Immature natural killer cell (primary cell): ENCODE measurements around the gene GLIS2. TPM values are rescaled to one million over a fixed set of nuclear protein-coding genes. Genes with fewer than 3 reads are reported as not detected.

Experiments used
- DNase-seq, 3 donors: peaks; one replicate each; pipeline ENCODE4 v3.0.0; 2022; ENCODE audit warnings: mixed read lengths in 1 of 3
- H3K27ac Mint-ChIP-seq, 6 donors: one replicate each; pipeline ENCODE4 v1.8.0; 2020; ENCODE audit warnings: mixed read lengths in 6 of 6, mild to moderate bottlenecking in 5 of 6, inconsistent platforms in 4 of 6, moderate library complexity in 3 of 6
- H3K27me3 Mint-ChIP-seq, 3 donors: one replicate each; pipeline ENCODE4 v1.8.0; 2020 to 2021; ENCODE audit warnings: low read depth in 3 of 3, mild to moderate bottlenecking in 3 of 3, mixed read lengths in 3 of 3, moderate library complexity in 3 of 3, inconsistent platforms in 1 of 3
- H3K36me3 Mint-ChIP-seq, 3 donors: one replicate each; pipeline ENCODE4 v1.8.0; 2020; ENCODE audit warnings: mixed read lengths in 3 of 3, inconsistent platforms in 2 of 3, mild to moderate bottlenecking in 2 of 3
- H3K4me1 Mint-ChIP-seq, 2 donors: one replicate each; pipeline ENCODE4 v1.8.0; 2020; ENCODE audit warnings: inconsistent platforms in 2 of 2, mild to moderate bottlenecking in 2 of 2, mixed read lengths in 2 of 2, moderate library complexity in 1 of 2
- H3K4me3 Mint-ChIP-seq, 5 donors: one replicate each; pipeline ENCODE4 v1.8.0; 2020; ENCODE audit warnings: mild to moderate bottlenecking in 5 of 5, mixed read lengths in 5 of 5, inconsistent platforms in 3 of 5, moderate library complexity in 3 of 5
- H3K9me3 Mint-ChIP-seq, 6 donors: one replicate each; pipeline ENCODE4 v1.8.0; 2020; ENCODE audit warnings: mild to moderate bottlenecking in 6 of 6, mixed read lengths in 6 of 6, inconsistent platforms in 4 of 6, moderate library complexity in 3 of 6
- polyA plus RNA-seq, 3 donors: library from polyadenylated mRNA; unstranded; fragments of 300-500 nt; fragmentation: Illumina TruSeq; gene quantifications; one replicate each; pipeline ENCODE4 v1.2.3, GENCODE V29; 2021

The GLIS2 gene
- polyA plus RNA-seq, 3 donors from 2014 or later, result not detected

DNA sequence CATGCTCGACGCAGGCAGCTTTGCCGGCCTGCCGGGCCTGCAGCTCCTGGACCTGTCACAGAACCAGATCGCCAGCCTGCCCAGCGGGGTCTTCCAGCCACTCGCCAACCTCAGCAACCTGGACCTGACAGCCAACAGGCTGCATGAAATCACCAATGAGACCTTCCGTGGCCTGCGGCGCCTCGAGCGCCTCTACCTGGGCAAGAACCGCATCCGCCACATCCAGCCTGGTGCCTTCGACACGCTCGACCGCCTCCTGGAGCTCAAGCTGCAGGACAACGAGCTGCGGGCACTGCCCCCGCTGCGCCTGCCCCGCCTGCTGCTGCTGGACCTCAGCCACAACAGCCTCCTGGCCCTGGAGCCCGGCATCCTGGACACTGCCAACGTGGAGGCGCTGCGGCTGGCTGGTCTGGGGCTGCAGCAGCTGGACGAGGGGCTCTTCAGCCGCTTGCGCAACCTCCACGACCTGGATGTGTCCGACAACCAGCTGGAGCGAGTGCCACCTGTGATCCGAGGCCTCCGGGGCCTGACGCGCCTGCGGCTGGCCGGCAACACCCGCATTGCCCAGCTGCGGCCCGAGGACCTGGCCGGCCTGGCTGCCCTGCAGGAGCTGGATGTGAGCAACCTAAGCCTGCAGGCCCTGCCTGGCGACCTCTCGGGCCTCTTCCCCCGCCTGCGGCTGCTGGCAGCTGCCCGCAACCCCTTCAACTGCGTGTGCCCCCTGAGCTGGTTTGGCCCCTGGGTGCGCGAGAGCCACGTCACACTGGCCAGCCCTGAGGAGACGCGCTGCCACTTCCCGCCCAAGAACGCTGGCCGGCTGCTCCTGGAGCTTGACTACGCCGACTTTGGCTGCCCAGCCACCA is 65.4 kb downstream of the GLIS2 start:
- Mint-ChIP-seq H3K27me3 (peaks cover 3 to 42% (median 5%) of the 10 kb centered on the region in 3 donors), H3K27ac (no peak overlapping the region), H3K36me3 (peaks cover 0 to 4% (median 4%) of the 10 kb centered on the region in 3 donors), H3K4me3 (no peak overlapping the region), H3K9me3 (peaks cover 0 to 2% (median 0%) of the 10 kb centered on the region in 6 donors), H3K4me1 (peaks cover 0 to 4% of the 10 kb centered on the region in 2 donors)
- no peak for DNase-seq

DNA sequence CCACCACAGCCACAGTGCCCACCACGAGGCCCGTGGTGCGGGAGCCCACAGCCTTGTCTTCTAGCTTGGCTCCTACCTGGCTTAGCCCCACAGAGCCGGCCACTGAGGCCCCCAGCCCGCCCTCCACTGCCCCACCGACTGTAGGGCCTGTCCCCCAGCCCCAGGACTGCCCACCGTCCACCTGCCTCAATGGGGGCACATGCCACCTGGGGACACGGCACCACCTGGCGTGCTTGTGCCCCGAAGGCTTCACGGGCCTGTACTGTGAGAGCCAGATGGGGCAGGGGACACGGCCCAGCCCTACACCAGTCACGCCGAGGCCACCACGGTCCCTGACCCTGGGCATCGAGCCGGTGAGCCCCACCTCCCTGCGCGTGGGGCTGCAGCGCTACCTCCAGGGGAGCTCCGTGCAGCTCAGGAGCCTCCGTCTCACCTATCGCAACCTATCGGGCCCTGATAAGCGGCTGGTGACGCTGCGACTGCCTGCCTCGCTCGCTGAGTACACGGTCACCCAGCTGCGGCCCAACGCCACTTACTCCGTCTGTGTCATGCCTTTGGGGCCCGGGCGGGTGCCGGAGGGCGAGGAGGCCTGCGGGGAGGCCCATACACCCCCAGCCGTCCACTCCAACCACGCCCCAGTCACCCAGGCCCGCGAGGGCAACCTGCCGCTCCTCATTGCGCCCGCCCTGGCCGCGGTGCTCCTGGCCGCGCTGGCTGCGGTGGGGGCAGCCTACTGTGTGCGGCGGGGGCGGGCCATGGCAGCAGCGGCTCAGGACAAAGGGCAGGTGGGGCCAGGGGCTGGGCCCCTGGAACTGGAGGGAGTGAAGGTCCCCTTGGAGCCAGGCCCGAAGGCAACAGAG is 66.3 kb downstream of the GLIS2 start:
- Mint-ChIP-seq H3K4me3 (no peak overlapping the region), H3K9me3 (peaks cover 0 to 2% (median 0%) of the 10 kb centered on the region in 6 donors), H3K27me3 (peaks cover 3 to 42% (median 5%) of the 10 kb centered on the region in 3 donors), H3K4me1 (peaks cover 0 to 4% of the 10 kb centered on the region in 2 donors), H3K36me3 (peaks cover 0 to 4% (median 4%) of the 10 kb centered on the region in 3 donors), H3K27ac (peak overlapping the region in 1 of 6 donors; percentile 42)
- no peak for DNase-seq

DNA sequence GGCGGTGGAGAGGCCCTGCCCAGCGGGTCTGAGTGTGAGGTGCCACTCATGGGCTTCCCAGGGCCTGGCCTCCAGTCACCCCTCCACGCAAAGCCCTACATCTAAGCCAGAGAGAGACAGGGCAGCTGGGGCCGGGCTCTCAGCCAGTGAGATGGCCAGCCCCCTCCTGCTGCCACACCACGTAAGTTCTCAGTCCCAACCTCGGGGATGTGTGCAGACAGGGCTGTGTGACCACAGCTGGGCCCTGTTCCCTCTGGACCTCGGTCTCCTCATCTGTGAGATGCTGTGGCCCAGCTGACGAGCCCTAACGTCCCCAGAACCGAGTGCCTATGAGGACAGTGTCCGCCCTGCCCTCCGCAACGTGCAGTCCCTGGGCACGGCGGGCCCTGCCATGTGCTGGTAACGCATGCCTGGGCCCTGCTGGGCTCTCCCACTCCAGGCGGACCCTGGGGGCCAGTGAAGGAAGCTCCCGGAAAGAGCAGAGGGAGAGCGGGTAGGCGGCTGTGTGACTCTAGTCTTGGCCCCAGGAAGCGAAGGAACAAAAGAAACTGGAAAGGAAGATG is 67.0 kb downstream of the GLIS2 start:
- Mint-ChIP-seq H3K9me3 (peaks cover 0 to 2% (median 0%) of the 10 kb centered on the region in 6 donors), H3K4me1 (peaks cover 0 to 3% of the 10 kb centered on the region in 2 donors), H3K27me3 (peaks cover 3 to 39% (median 5%) of the 10 kb centered on the region in 3 donors), H3K36me3 (peaks cover 0 to 4% (median 4%) of the 10 kb centered on the region in 3 donors), H3K27ac (no peak overlapping the region), H3K4me3 (no peak overlapping the region)
- DNase-seq, result no peak

DNA sequence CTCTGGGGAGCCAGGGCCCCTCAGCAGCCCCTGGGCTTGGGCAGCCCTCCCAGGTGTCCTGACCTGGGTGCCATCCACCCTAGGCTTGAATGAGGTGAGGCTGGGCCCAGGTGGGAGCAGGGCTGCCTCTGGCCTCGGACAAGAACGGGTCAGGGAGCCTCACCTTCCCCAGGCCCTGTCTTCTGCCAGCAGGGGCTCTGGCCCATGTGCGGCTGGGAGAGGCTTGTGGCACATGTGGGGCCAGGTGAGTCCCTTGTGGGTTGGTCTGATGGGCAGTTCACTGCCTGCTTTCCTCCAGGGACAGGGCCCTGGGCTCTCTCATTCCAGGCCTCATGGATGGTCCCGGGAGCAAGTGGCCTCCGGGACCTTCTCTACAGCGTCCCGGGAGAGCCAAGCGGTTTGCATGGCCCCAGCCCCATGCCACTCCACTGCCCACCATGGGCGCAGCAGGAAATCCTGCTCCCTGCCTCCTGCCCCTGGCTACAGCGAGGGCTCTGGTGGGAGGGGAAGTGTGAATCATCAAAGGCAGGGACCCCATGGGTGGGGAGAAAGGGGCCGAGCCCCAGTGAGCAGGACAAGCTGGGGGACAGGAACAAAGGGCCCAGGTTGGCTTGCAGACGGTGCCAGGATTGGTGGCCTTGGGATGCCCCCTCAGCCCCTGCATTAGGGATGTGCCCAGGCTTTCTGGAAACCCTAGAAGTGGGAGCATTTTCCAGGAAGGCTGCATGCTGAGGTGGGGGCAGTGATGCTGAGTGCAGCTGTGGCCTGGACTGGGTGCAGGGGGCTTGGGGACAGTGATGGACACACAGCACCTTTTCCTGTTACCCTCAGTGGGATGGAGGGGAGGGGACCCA is 68.0 kb downstream of the GLIS2 start:
- Mint-ChIP-seq H3K4me3 (no peak overlapping the region), H3K9me3 (peaks cover 0 to 2% (median 0%) of the 10 kb centered on the region in 6 donors), H3K27ac (no peak overlapping the region), H3K27me3 (peaks cover 2 to 35% (median 5%) of the 10 kb centered on the region in 3 donors), H3K36me3 (peaks cover 0 to 4% (median 4%) of the 10 kb centered on the region in 3 donors), H3K4me1 (peaks cover 0 to 3% of the 10 kb centered on the region in 2 donors)
- DNase-seq, result no peak

DNA sequence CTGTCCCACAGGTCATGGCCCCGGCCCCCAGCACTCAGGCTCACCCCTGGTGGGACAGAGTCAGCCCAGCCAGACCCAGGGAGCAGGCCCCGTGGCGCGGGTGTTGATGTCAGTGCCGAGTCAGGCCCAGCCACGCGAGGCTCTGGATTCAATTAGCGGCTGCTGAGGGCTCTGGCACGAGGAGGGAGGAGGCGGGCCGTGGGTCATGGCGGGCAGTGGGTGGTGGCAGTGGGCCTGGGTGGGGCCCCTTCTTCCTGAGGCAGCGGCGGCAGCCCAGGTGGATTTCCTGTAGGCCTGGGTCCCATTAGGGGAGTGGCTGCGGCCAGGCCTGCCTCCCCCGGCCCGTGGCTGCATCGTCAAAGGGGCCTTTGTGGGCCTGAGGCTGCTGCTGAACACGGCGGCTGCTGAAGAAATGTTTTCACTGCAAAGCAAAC is 68.7 kb downstream of the GLIS2 start:
- Mint-ChIP-seq H3K36me3 (peaks cover 0 to 4% (median 4%) of the 10 kb centered on the region in 3 donors), H3K4me3 (no peak overlapping the region), H3K27ac (no peak overlapping the region), H3K9me3 (peaks cover 0 to 2% (median 0%) of the 10 kb centered on the region in 6 donors), H3K4me1 (peaks cover 0 to 3% of the 10 kb centered on the region in 2 donors), H3K27me3 (peaks cover 2 to 33% (median 5%) of the 10 kb centered on the region in 3 donors)
- no peak for DNase-seq

DNA sequence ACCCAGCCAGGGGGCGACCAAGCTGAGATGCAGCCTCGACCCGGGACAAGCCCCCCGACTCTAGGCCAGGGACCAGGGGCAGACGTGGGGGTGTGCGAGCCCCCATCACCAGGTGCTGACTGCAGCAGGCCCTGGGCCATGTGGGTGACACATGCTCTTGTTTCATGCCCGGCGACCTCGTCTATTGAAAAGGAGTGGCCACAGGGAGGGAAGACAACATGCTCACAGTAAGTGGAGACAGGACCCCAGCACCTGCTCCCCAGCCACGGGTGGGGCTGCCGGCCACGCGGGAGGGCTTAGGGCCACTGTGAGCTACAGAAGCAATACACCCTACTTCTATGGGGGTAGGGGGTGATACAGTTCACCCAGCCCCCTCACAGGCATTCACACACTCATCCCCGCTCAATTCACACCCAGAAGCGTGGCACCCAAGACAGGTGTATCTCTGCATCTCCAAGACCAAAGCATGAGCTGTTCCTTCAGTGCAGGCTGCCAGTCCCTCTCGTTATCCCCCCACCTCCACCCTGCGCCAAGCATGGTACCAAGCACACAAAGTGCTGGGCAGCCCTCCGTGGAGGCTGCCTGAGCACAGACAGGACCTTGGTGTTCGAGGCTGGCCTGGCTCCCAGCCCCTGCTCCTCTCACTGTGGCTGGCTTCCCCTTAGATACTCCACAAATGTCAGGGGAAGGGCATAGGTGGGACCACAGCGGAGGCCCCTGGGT is 69.4 kb downstream of the GLIS2 start:
- Mint-ChIP-seq H3K27ac (peak overlapping the region in 1 of 6 donors; percentile 11), H3K27me3 (peaks cover 2 to 31% (median 8%) of the 10 kb centered on the region in 3 donors), H3K9me3 (peaks cover 0 to 2% (median 0%) of the 10 kb centered on the region in 6 donors), H3K4me3 (no peak overlapping the region), H3K36me3 (peaks cover 0 to 8% (median 4%) of the 10 kb centered on the region in 3 donors), H3K4me1 (peaks cover 0 to 4% of the 10 kb centered on the region in 2 donors)
- no peak for DNase-seq

DNA sequence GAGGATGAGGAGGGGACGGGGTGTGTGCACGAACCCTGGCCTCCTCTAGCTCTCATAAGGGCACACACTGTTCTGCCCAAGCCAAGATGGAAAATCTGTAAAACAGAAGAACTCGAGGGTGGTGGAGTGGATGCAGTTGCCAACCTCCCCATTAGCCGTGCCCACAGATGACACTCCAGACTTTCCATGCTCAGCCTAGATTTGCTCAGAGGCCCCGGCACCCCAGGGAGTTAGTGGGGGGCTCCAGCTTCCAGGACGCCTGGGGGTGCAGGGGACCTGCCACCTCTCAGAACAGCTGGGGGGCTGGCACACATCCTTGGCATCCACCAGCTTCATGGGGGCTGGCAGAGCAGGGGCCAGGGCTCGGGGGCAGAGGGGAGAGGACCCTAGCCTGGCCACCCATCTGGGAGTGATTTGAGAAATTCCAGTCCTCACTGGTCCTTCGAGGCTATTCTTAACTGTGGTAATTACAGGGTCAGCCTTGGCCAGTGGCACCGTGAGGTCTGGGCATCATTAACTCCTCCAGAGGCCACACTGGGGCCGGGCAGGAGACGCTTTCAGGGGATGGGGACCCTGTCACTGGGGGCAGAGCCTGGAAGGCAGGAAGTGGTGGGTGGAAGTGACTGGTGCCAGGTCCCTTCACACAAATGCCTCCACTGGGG is 70.1 kb downstream of the GLIS2 start:
- peaks cover 2 to 24% (median 11%) of the 10 kb centered on the region in 3 donors for H3K27me3 Mint-ChIP-seq
- peaks cover 0 to 2% (median 0%) of the 10 kb centered on the region in 6 donors for H3K9me3 Mint-ChIP-seq
- no peak overlapping the region for H3K27ac Mint-ChIP-seq
- H3K4me3 Mint-ChIP-seq, result no peak overlapping the region
- peaks cover 0 to 5% of the 10 kb centered on the region in 2 donors for H3K4me1 Mint-ChIP-seq
- DNase-seq, result no peak
- peaks cover 0 to 8% (median 4%) of the 10 kb centered on the region in 3 donors for H3K36me3 Mint-ChIP-seq

DNA sequence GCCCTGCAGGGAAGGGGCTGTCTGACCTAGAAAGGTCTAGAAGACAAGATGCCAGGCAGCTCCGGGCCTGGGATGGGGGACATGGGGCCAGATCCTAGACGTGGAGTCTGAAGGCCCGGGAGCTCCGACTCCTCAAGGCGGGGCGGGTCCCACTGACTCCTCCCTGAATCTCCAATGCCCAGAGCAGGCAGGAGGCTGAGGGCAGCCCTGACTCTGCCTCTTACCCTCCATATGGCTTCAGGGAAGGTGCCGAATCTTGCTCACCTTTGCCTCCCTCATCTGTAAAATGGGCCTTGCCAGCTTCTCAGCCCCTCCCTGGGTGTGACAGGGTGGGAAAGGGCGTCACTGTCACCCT is 70.6 kb downstream of the GLIS2 start:
- Mint-ChIP-seq H3K36me3 (peaks cover 0 to 8% (median 4%) of the 10 kb centered on the region in 3 donors), H3K27me3 (peaks cover 2 to 23% (median 12%) of the 10 kb centered on the region in 3 donors), H3K27ac (no peak overlapping the region)

DNA sequence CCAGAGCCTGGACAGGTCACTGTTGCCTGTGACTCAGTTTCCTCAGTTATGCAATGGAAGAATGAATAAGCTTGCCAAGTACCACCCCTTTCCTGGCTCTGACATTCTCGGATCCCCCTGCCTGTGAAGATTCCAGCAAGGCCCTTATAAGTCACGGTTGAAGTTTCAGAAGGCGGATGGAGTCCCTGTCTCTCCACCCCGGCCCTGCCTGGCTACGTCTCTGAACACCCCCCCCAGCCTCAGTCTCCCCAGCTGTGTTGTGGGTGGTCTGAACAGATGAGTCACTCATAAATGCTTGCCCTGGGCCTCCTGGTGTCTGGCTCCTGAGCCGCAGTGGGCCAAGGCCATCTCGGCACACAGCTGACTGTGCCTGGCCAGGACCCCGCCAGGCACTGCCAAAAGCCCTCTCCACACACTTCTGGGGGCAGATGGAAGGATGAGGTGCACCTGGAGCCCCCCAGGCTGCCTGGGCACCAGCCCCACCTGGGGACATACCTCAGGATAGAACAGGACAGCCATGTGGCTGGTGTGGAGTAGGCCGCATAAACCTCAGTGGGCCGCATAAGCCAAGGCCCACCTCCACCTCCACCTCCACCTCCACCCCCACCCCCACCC is 71.2 kb downstream of the GLIS2 start:
- no peak for DNase-seq
- H3K27ac Mint-ChIP-seq, result peak overlapping the region in 1 of 6 donors; percentile 11
- H3K4me3 Mint-ChIP-seq, result no peak overlapping the region
- peaks cover 0 to 8% (median 4%) of the 10 kb centered on the region in 3 donors for H3K36me3 Mint-ChIP-seq
- H3K4me1 Mint-ChIP-seq, result peaks cover 0 to 5% of the 10 kb centered on the region in 2 donors
- H3K9me3 Mint-ChIP-seq, result peaks cover 0 to 2% (median 0%) of the 10 kb centered on the region in 6 donors
- H3K27me3 Mint-ChIP-seq, result peaks cover 2 to 19% (median 14%) of the 10 kb centered on the region in 3 donors

More for the DNA sequence above, 70.6 kb downstream of the GLIS2 start:
- DNase-seq, result no peak
- Mint-ChIP-seq H3K4me3 (no peak overlapping the region), H3K4me1 (peaks cover 0 to 5% of the 10 kb centered on the region in 2 donors), H3K9me3 (peaks cover 0 to 2% (median 0%) of the 10 kb centered on the region in 6 donors)

DNA sequence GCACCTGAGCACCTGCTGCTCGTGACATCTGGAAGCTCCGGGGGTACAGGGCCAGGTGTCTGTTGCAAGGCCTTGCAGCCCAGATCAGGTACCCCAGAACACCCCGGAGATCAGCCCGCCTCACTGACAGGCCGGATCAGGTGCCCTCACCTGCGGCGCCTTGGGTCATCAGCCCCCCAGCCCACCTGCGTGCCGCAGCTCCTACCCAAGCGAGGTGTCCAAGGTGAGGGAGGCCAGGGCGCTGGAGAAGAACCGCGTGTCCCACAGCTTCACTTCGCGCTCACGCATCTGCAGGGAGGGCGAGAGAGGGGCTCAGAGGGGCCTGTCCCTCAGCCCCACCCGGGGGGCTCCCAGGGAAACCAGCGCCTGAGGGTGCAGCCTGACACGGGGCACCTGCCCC is 71.9 kb downstream of the GLIS2 start:
- H3K27ac Mint-ChIP-seq, result no peak overlapping the region
- peaks cover 2 to 18% (median 16%) of the 10 kb centered on the region in 3 donors for H3K27me3 Mint-ChIP-seq
- peaks cover 0 to 2% (median 0%) of the 10 kb centered on the region in 6 donors for H3K9me3 Mint-ChIP-seq
- no peak for DNase-seq
- H3K4me1 Mint-ChIP-seq, result peaks cover 0 to 5% of the 10 kb centered on the region in 2 donors
- peaks cover 0 to 8% (median 4%) of the 10 kb centered on the region in 3 donors for H3K36me3 Mint-ChIP-seq
- no peak overlapping the region for H3K4me3 Mint-ChIP-seq

DNA sequence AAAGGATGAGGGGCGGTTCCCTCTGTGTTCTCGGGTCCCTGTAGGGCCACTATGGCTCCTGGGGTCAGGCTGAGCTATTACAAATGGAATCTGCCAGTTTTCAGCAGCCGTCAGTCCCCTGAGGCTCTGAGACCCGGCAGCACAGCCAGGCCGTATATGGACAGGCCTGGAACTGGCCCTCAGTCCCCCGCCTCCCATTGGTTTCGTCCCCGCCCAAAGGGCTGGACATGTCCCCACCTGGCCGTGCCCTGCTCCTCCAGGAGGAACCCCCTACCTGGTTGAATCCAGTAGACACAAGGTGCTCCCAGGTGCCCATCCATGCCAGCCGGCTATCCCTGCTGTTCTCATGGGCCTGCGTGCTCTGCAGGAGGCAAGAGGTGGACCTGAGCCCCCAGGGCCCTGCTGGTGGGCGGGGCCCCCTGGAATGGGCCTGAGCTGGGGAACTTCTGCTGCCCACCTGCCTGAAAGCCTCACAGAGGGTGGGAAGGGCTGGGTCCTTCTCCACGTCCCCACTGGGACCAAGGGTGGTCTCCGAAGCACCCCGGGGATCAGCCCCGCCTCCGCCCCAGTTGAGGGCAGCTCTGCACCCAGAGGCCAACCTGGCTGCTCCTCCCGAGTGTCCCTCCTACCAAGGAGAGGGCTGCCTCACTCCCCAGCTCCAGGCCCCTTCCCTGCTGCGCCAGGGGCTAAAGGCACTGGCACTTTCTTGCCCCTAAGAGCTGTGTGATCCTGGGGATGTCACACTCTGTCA is 72.6 kb downstream of the GLIS2 start:
- Mint-ChIP-seq H3K9me3 (peaks cover 0 to 2% (median 0%) of the 10 kb centered on the region in 6 donors), H3K4me3 (no peak overlapping the region), H3K4me1 (peaks cover 0 to 5% of the 10 kb centered on the region in 2 donors), H3K27ac (no peak overlapping the region), H3K36me3 (peaks cover 0 to 4% (median 0%) of the 10 kb centered on the region in 3 donors), H3K27me3 (peaks cover 2 to 15% (median 15%) of the 10 kb centered on the region in 3 donors)
- no peak for DNase-seq
